HepG2 (cell line): ENCODE measurements around the gene VEGFB. TPM values are rescaled to one million over a fixed set of nuclear protein-coding genes. Genes with fewer than 3 reads are reported as not detected.

Source experiments
- CCAR2 ChIP-seq: fragments of 200-400 bp; formaldehyde crosslinking; optimal IDR thresholded peaks from 2 replicates; pipeline ENCODE3; 2018; ENCODE audit warnings: low read depth, mild to moderate bottlenecking, low read length, moderate library complexity
- ERF ChIP-seq: IDR thresholded peaks from 2 replicates; pipeline ENCODE4 v1.6.1; 2018; ENCODE audit warnings: missing biosample characterization, missing genetic modification reagents
- FOXC1 ChIP-seq: sonication (generic); formaldehyde crosslinking; IDR thresholded peaks from 2 replicates; pipeline ENCODE4 v1.8.0; 2022; ENCODE audit warnings: mild to moderate bottlenecking, missing genetic modification reagents, borderline replicate concordance
- FOXO1 ChIP-seq: sonication (generic); formaldehyde crosslinking; IDR thresholded peaks from 2 replicates; pipeline ENCODE4 v1.4.0; 2020; ENCODE audit warnings: missing genetic modification reagents
- GFI1 ChIP-seq: sonication (generic); formaldehyde crosslinking; IDR thresholded peaks from 2 replicates; pipeline ENCODE4 v1.5.0; 2020; ENCODE audit warnings: missing genetic modification reagents, mild to moderate bottlenecking, borderline replicate concordance
- IKZF5 ChIP-seq: IDR thresholded peaks from 2 replicates; pipeline ENCODE4 v1.6.1; 2018; ENCODE audit warnings: missing genetic modification reagents, mild to moderate bottlenecking, missing compliant biosample characterization
- KLF6 ChIP-seq: IDR thresholded peaks from 2 replicates; pipeline ENCODE4 v1.8.0; 2016; ENCODE audit warnings: missing biosample characterization, missing genetic modification reagents
- NRL ChIP-seq: sonication (generic); formaldehyde crosslinking; IDR thresholded peaks from 2 replicates; pipeline ENCODE4 v1.5.0; 2020; ENCODE audit warnings: missing genetic modification reagents, mild to moderate bottlenecking, moderate library complexity, borderline replicate concordance
- ONECUT2 ChIP-seq: sonication (generic); formaldehyde crosslinking; IDR thresholded peaks from 2 replicates; pipeline ENCODE4 v1.4.0; 2020; ENCODE audit warnings: missing genetic modification reagents
- SIX1 ChIP-seq: sonication (generic); formaldehyde crosslinking; IDR thresholded peaks from 2 replicates; pipeline ENCODE4 v1.4.0; 2020; ENCODE audit warnings: missing genetic modification reagents, borderline replicate concordance
- SOX5 ChIP-seq: IDR thresholded peaks from 2 replicates; pipeline ENCODE4 v1.6.1; 2016; ENCODE audit warnings: borderline replicate concordance
- TRAFD1 ChIP-seq: sonication (generic); formaldehyde crosslinking; IDR thresholded peaks from 2 replicates; pipeline ENCODE4 v1.5.1; 2020; ENCODE audit warnings: missing genetic modification reagents, mild to moderate bottlenecking, borderline replicate concordance
- ZBTB10 ChIP-seq: sonication (generic); formaldehyde crosslinking; IDR thresholded peaks from 2 replicates; pipeline ENCODE4 v1.4.0; 2020; ENCODE audit warnings: missing genetic modification reagents, borderline replicate concordance
- ZBTB21 ChIP-seq: sonication (generic); formaldehyde crosslinking; IDR thresholded peaks from 2 replicates; pipeline ENCODE4 v1.4.0; 2020; ENCODE audit warnings: missing genetic modification reagents
- ZBTB46 ChIP-seq: sonication (generic); formaldehyde crosslinking; IDR thresholded peaks from 2 replicates; pipeline ENCODE4 v1.4.0; 2020; ENCODE audit warnings: mild to moderate bottlenecking, missing genetic modification reagents, borderline replicate concordance
- ZNF20 ChIP-seq: sonication (generic); formaldehyde crosslinking; IDR thresholded peaks from 2 replicates; pipeline ENCODE4 v1.4.0; 2020; ENCODE audit warnings: mild to moderate bottlenecking, moderate library complexity, missing genetic modification reagents
- ZNF3 ChIP-seq: IDR thresholded peaks from 2 replicates; pipeline ENCODE4 v1.7.0; 2017; ENCODE audit warnings: inconsistent platforms
- ZNF317 ChIP-seq: sonication (generic); formaldehyde crosslinking; IDR thresholded peaks from 2 replicates; pipeline ENCODE4 v1.5.0; 2020; ENCODE audit warnings: mild to moderate bottlenecking, missing genetic modification reagents
- ZNF670 ChIP-seq: sonication (generic); formaldehyde crosslinking; IDR thresholded peaks from 2 replicates; pipeline ENCODE4 v1.8.0; 2022; ENCODE audit warnings: mild to moderate bottlenecking, missing genetic modification reagents, borderline replicate concordance
- ZNF709 ChIP-seq: sonication (generic); formaldehyde crosslinking; IDR thresholded peaks from 2 replicates; pipeline ENCODE4 v1.5.0; 2020; ENCODE audit warnings: mild to moderate bottlenecking, missing genetic modification reagents
- ZNF766 ChIP-seq: sonication (generic); formaldehyde crosslinking; IDR thresholded peaks from 2 replicates; pipeline ENCODE4 v1.5.0; 2020; ENCODE audit warnings: missing genetic modification reagents, borderline replicate concordance
- ZSCAN12 ChIP-seq: sonication (generic); formaldehyde crosslinking; IDR thresholded peaks from 2 replicates; pipeline ENCODE4 v1.9.0; 2021; ENCODE audit warnings: mild to moderate bottlenecking, missing genetic modification reagents
- polyA plus RNA-seq, 8 experiments: library from polyadenylated mRNA; depleted of rRNA in 3 of 8; stranded (reverse) in 7 of 8; unstranded in 1 of 8; fragments of >200 nt; fragmentation: Illumina TruSeq in 4 of 8; extraction: Trizol in 4 of 8; gene quantifications; 2 replicates each; pipeline versions ENCODE4 v1.2.1 to v1.2.3, GENCODE V29; 2011 to 2016; ENCODE audit warnings: low read depth in 4 of 8, missing spikeins in 1 of 8, mixed read lengths in 1 of 8; ENCODE audit not compliant: insufficient read depth in 1 of 8
- total RNA-seq, 5 experiments: library from RNA; depleted of rRNA; stranded (reverse); fragments of >200 nt; fragmentation: Illumina TruSeq; extraction: Trizol; gene quantifications; 2 replicates each; pipeline ENCODE4 v1.2.3, GENCODE V29; 2016; ENCODE audit warnings: low read depth in 1 of 5

VEGFB gene
- total and polyA plus RNA-seq, 2 of the 13 experiments (the other 11 are each of a cell fraction or from before 2014, with no cell fraction given), result 9.0 to 11.3 TPM

GRCh38 chr11:64240435-64241240 is 6.3 kb downstream of the VEGFB start, which contains the start of gene FKBP2 (continued):
- TF ChIP-seq ZBTB10 (CRISPR knock-in tag), result no peak; the same call in 1 of the 2 replicates
- 0 out of 2 replicates have a peak, but pooled peaks have one; percentile 51 for TF ChIP-seq NRL (CRISPR knock-in tag)
- 0 out of 2 replicates have a peak, but pooled peaks have one; percentile 8 for TF ChIP-seq ZBTB21 (CRISPR knock-in tag)
- no peak for TF ChIP-seq ZBTB46
- TF ChIP-seq ZNF766 (CRISPR knock-in tag), result peak; percentile 64
- TF ChIP-seq ZNF709, result no peak
- TF ChIP-seq TRAFD1 (CRISPR knock-in tag), result no peak
- no peak for TF ChIP-seq IKZF5 (CRISPR knock-in tag)
- peak; percentile 56; the same call in 1 of the 2 replicates for TF ChIP-seq ZNF670 (CRISPR knock-in tag)
- no peak for TF ChIP-seq ONECUT2 (CRISPR knock-in tag)
- TF ChIP-seq CCAR2, result no peak
- no peak for TF ChIP-seq ZNF317
- no peak for TF ChIP-seq ZNF20
- TF ChIP-seq ERF (CRISPR knock-in tag), result no peak; the same call in 1 of the 2 replicates
- TF ChIP-seq FOXO1 (CRISPR knock-in tag), result no peak; the same call in 1 of the 2 replicates
- TF ChIP-seq ZSCAN12, result no peak; the same call in none of the 2 replicates
- TF ChIP-seq FOXC1 (CRISPR knock-in tag), result no peak; the same call in 1 of the 2 replicates
- TF ChIP-seq SOX5 (CRISPR knock-in tag), result peak; percentile 22; the same call in 1 of the 2 replicates
- TF ChIP-seq ZNF3, result no peak
- no peak for TF ChIP-seq KLF6 (CRISPR knock-in tag)
- TF ChIP-seq SIX1 (CRISPR knock-in tag), result peak; percentile 59; the same call in 1 of the 2 replicates
- no peak for TF ChIP-seq GFI1 (CRISPR knock-in tag)
